Mesothelial cell of epicardium (in vitro differentiated cells): ENCODE data around the gene ZNF519. TPM values are rescaled to one million over a fixed set of nuclear protein-coding genes. Genes with fewer than 3 reads are reported as not detected.

Experiments used
- DNase-seq, 2 experiments: peaks; one replicate each; pipeline ENCODE4 v3.0.0; 2021; ENCODE audit warnings: low spot score in 2 of 2; ENCODE audit not compliant: unreplicated experiment in 2 of 2
- H3K27ac Mint-ChIP-seq: 2 replicates; pipeline ENCODE4 v1.8.0; 2021; ENCODE audit warnings: mixed read lengths
- H3K27me3 Mint-ChIP-seq: 2 replicates; pipeline ENCODE4 v1.8.0; 2021; ENCODE audit warnings: low read depth, mixed read lengths
- H3K36me3 Mint-ChIP-seq: 2 replicates; pipeline ENCODE4 v1.8.0; 2021; ENCODE audit warnings: mixed read lengths
- H3K4me1 Mint-ChIP-seq: 2 replicates; pipeline ENCODE4 v1.8.0; 2021; ENCODE audit warnings: mixed read lengths
- H3K4me3 Mint-ChIP-seq: 2 replicates; pipeline ENCODE4 v1.8.0; 2021; ENCODE audit warnings: mild to moderate bottlenecking, moderate library complexity, mixed read lengths
- H3K9me3 Mint-ChIP-seq: 2 replicates; pipeline ENCODE4 v1.8.0; 2021; ENCODE audit warnings: mixed read lengths
- CTCF ChIP-seq: fragments of 200-600 bp; sonication (generic); IDR thresholded peaks from one replicate; pipeline ENCODE4 v1.5.0; 2021; ENCODE audit warnings: antibody characterized with exemption; ENCODE audit not compliant: unreplicated experiment
- total RNA-seq: library from RNA; stranded (reverse); gene quantifications from 3 replicates; pipeline ENCODE4 v1.2.1, GENCODE V29; 2021

Gene ZNF519
- total RNA-seq, 1 donor from 2014 or later = 24.0 TPM

GRCh38 chr18:14104201-14104600 is 28.0 kb downstream of the ZNF519 start:
- Mint-ChIP-seq H3K27me3 (no peaks in the 10 kb centered on the region), H3K36me3 (peaks cover 61% of the 10 kb centered on the region), H3K4me3 (no peak overlapping the region), H3K27ac (no peak overlapping the region), H3K9me3 (peaks cover 50% of the 10 kb centered on the region), H3K4me1 (no peaks in the 10 kb centered on the region)
- TF ChIP-seq CTCF = no peak
- no peak for DNase-seq

- Mint-ChIP-seq H3K4me1 (no peaks in the 10 kb centered on the region), H3K9me3 (peaks cover 22% of the 10 kb centered on the region), H3K27me3 (no peaks in the 10 kb centered on the region), H3K4me3 (no peak overlapping the region), H3K27ac (no peak overlapping the region), H3K36me3 (peaks cover 46% of the 10 kb centered on the region)
- DNase-seq = no peak
- TF ChIP-seq CTCF = no peak
Observed at GRCh38 chr18:14100503-14101286, 31.5 kb downstream of the ZNF519 start.

- Mint-ChIP-seq H3K27me3 (no peaks in the 10 kb centered on the region), H3K36me3 (peaks cover 30% of the 10 kb centered on the region), H3K4me1 (no peaks in the 10 kb centered on the region), H3K4me3 (no peak overlapping the region), H3K9me3 (peaks cover 9% of the 10 kb centered on the region), H3K27ac (no peak overlapping the region)
- no peak for TF ChIP-seq CTCF
- no peak for DNase-seq
Observed at GRCh38 chr18:14098428-14098827, 33.8 kb downstream of the ZNF519 start.

GRCh38 chr18:14097761-14098160 is 34.5 kb downstream of the ZNF519 start:
- Mint-ChIP-seq H3K4me3 (no peak overlapping the region), H3K9me3 (peaks cover 5% of the 10 kb centered on the region), H3K4me1 (no peaks in the 10 kb centered on the region), H3K27ac (no peak overlapping the region), H3K27me3 (no peaks in the 10 kb centered on the region), H3K36me3 (peaks cover 26% of the 10 kb centered on the region)
- DNase-seq = no peak
- no peak for TF ChIP-seq CTCF

- no peaks in the 10 kb centered on the region for H3K27me3 Mint-ChIP-seq
- H3K36me3 Mint-ChIP-seq = peaks cover 8% of the 10 kb centered on the region
- peaks cover 5% of the 10 kb centered on the region for H3K9me3 Mint-ChIP-seq
- no peak for TF ChIP-seq CTCF
- H3K4me1 Mint-ChIP-seq = no peaks in the 10 kb centered on the region
- DNase-seq = no peak
- no peak overlapping the region for H3K4me3 Mint-ChIP-seq
- no peak overlapping the region for H3K27ac Mint-ChIP-seq
Observed at GRCh38 chr18:14093307-14093915, 38.8 kb downstream of the ZNF519 start.
